Raji (cell line): ENCODE results near the gene SPART.

Experiments used
- POLR2A ChIP-seq: IDR thresholded peaks from 2 replicates; pipeline ENCODE4 v1.6.1; 2011; ENCODE audit warnings: low read depth, low read length, control low read depth; ENCODE audit not compliant: insufficient read depth

Gene SPART

DNA sequence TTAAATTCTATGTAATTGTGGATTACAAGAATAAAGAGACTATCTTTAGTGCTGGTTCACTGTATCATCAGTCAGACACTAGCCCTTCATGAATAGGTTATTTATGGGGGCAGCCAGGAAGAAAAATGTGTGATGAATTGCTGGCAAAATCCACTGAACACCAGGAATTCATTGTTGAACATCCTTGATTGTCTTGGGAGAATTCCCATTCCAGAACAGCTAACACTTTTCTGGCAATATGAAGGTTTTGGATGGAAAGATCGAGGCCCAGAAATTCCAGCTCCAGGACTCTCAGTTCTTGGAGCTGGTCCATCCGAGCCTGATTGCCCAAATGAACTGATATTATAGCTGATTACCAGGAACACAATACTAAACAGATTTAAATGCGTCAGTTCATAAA lies 11.5 kb upstream of the SPART start:
- no peak for TF ChIP-seq POLR2A

DNA sequence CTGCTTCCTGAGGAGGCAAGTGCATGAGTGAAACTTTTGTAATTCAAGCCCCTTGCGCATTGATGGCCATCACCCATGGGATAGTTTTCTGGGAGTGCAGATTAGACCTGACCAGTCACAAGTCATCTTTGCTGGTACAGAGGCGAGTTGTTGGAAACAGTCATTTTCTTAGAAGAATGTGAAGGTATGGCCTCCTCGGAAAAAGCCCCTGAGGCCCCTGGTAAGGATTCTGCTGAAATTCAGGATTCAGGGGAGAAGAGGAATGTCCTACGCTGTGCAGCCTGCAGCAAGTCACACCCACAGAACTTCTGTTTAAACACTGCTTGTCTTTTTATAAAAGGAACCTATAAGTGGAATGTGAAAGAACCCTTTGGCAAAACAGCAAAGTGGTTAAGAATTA lies 11.0 kb upstream of the SPART start:
- no peak for TF ChIP-seq POLR2A

DNA sequence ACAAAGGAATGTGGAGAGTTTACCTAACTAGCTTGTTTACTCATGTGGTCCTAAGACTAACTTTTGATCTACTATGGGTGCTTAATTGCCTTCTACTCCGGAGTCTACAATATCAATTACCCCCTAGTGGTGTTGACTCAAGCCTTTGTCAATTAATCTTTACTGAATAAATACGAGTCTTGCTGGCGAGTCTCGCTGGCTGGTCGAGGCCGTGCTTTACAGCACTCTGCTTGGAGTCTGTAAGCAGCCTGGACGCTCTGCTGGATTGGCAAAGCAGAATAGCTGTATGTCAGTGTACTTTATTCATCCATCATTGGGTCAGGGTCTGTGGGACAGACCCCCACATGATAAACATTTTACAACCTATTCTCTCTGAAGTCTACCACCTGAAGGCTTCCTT lies 9.9 kb upstream of the SPART start:
- no peak for TF ChIP-seq POLR2A

GRCh38 chr13:36355632-36356031 lies 9.4 kb upstream of the SPART start:
- TF ChIP-seq POLR2A, result no peak

DNA sequence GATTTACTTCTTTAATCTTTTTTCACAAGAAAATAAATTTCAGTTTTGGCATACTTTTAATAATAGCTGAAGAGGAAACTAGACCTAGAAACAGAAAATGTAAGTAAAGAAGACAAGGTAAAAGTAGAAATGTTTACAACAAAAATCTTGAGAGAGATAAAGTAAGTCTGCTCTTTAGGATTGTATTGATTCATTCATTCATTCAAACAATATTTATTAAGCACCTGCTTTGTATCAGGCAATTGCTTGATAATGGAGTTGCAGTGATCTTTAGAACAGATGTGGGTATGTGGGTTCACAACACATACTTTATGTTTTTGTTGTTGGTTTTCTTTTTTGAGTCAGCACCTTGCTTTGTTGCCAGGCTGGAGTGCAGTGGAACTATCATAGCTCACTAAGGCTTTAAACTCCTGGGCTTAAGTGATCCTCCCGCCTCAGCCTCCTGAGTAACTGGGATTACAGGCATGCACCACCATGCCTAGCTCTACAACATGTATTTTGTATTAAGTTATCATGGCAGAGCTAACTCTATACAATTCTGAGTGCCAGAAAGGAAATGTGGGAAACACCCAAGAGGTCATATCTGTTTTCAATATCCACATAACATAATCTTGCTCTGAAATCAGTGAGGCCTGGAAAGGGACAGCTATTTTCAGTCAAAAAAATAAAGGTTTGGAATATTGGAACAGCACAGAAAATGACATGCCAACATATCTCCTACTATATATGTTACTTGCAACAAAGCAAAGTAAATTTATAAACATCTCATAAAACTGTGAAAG lies 8.8 kb upstream of the SPART start:
- no peak for TF ChIP-seq POLR2A

DNA sequence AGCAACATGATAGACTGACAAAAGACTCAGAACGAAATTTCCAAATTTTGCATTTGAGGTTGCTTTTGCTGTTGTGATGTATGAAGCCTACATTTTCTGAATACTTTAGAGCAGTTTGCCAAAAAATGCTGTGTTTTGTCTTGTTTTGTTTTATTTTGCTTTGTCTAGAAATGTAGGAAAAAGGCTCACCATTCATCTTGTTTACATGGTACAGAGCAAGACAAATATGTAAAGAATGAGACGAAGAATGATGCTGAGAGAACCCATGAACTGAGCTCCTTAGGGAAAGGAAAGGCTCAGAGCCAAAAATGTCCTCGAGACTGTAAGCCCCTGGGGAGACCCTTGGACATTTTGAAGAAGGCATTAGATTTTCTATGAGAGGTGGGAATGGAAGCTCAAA lies 6.8 kb upstream of the SPART start:
- no peak for TF ChIP-seq POLR2A

- no peak for TF ChIP-seq POLR2A
These were observed 6.2 kb upstream of the SPART start for GRCh38 chr13:36352350-36352749.

- no peak for TF ChIP-seq POLR2A
These were observed 1.5 kb upstream of the SPART start for GRCh38 chr13:36347531-36348210.

GRCh38 chr13:36345438-36346221 lies 564 bp downstream of the SPART start:
- no peak for TF ChIP-seq POLR2A

DNA sequence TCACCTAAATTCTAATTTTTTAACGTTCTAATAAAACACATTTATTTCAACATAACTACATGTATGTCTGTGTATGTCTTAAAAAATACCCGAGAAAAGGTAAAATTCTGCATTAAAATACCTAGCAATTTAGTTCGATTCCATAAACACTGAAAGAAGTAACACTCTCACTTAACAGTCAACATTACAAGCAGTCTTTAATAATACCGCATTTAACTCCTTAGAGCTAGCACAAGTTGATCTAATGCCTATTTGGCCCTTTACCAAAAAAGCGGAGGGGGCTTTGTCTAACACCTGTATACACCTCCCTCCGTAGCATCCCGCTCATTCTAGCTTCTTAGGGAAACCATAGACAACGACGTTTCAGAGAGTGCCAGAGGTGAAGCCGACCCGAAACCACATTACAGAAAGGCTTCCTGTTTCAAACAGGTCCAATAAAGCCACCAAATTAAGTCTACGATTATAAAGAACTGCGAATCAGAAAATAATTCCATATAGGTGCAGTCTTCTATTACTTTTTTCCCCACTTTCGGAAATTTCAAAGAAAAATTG lies 1.2 kb downstream of the SPART start:
- TF ChIP-seq POLR2A, result no peak

- no peak for TF ChIP-seq POLR2A
These were observed 2.0 kb downstream of the SPART start for GRCh38 chr13:36344173-36344572.

GRCh38 chr13:36343766-36344165 lies 2.4 kb downstream of the SPART start:
- TF ChIP-seq POLR2A, result no peak

DNA sequence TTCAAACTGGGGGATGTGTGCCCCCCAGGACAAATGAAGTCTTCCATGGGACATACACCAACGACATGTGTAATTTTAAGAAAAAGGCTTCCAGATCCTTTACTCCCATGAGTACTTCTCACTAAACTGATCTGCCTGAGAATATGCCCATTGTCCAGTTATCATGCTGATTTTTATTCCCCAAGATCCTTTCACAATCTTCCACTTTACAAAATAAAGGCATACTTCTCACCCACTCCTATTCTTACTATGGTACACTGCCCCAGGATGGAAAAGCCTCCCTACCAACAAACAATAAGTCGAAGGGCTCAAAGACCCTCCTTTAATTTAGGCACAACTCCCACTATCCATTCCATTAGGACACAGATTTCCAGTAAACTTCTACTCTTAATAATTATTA lies 3.5 kb downstream of the SPART start:
- no peak for TF ChIP-seq POLR2A

- TF ChIP-seq POLR2A, result no peak
These were observed 4.5 kb downstream of the SPART start for GRCh38 chr13:36341718-36342117.

DNA sequence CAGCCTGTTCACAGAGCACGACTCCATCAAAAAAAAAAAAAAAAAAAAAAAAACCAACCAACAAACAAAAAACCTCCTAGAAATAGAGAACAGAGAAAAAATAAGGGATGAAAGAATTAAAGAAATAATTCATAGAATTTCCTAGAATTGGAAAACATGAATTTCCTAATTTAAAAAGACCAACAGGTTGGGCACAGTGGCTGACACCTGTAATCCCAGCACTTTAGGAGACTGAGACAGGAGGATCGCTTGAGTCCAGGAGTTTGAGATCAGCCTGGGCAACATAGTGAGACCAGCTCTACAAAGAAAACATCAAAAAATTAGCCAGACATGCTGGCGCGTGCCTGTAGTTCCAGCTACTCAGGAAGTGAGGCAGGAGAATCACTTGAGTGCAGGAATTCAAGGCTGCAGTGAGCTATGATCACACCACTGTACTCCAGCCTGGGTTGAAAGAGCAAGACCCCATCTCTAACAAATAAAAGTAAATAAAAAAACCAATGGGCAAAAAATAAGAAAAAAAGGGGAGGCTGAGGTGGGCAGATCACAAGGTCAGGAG lies 6.5 kb downstream of the SPART start:
- no peak for TF ChIP-seq POLR2A
